ENCODE results near the gene SPTBN1.

Gene SPTBN1

GRCh38 chr2:54666131-54666633 lies 210.1 kb downstream of the SPTBN1 start:
- TF ChIP-seq, protein P1, sequence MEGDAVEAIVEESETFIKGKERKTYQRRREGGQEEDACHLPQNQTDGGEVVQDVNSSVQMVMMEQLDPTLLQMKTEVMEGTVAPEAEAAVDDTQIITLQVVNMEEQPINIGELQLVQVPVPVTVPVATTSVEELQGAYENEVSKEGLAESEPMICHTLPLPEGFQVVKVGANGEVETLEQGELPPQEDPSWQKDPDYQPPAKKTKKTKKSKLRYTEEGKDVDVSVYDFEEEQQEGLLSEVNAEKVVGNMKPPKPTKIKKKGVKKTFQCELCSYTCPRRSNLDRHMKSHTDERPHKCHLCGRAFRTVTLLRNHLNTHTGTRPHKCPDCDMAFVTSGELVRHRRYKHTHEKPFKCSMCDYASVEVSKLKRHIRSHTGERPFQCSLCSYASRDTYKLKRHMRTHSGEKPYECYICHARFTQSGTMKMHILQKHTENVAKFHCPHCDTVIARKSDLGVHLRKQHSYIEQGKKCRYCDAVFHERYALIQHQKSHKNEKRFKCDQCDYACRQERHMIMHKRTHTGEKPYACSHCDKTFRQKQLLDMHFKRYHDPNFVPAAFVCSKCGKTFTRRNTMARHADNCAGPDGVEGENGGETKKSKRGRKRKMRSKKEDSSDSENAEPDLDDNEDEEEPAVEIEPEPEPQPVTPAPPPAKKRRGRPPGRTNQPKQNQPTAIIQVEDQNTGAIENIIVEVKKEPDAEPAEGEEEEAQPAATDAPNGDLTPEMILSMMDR (IDR thresholded peaks at IDR 0.05; ENCODE audit: low read depth, low read length, missing control alignments): no peak

DNA sequence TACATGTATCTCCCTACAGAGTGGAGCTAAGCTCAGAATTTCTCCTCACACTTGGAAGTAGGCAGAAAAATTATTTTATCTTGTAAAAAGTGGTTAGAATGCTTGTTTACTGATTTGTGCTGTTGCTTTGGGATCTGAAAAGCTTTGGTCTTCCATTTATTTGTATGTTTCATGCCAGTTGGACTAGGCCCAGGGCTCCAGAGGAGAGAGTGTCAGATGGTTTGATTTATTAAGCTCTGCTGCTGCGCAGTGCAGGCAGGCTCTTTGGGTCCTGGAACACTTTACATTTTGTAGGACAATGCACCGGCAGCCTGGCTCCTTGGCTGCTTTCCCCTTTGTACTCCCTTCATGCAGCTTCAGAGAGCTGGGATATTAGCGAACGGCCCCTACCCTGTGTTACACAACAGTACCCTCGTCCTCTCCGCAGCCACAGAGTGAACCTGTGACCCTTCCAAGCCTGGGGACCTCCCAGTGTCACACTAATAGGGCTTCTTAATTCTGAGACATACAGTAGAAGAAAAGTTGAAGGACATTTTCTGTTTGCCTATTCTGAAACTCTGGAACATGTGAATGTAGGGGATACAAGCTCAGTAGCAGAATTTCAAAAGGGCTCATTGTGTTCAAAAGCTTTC lies 210.6 kb downstream of the SPTBN1 start:
- in situ Hi-C loops (cut with HindIII; ENCODE audit: low pct_ligation_motif_present, low sequenced_read_pairs): no loop called here
- H3K27me3 ChIP-seq (replicated peaks): no peaks in the 10 kb centered on the region
- no peak overlapping the region for H3K4me3 ChIP-seq (ENCODE audit: low read depth, low read length)
- TF ChIP-seq, protein P1 (IDR thresholded peaks at IDR 0.05; ENCODE audit: low read depth, low read length, missing control alignments): no peak
- no peak for DNase-seq
- H3K27ac ChIP-seq: peak overlapping the region; percentile 47
- peaks cover 81% of the 10 kb centered on the region for H3K36me3 ChIP-seq (replicated peaks)

More at GRCh38 chr2:54666131-54666633, 210.1 kb downstream of the SPTBN1 start:
- H3K27me3 ChIP-seq (replicated peaks): no peaks in the 10 kb centered on the region
- peaks cover 85% of the 10 kb centered on the region for H3K36me3 ChIP-seq (replicated peaks)
- H3K4me3 ChIP-seq (ENCODE audit: low read depth, low read length): no peak overlapping the region
- H3K27ac ChIP-seq: peak overlapping the region; percentile 47
- in situ Hi-C loops (cut with HindIII; ENCODE audit: low pct_ligation_motif_present, low sequenced_read_pairs): no loop called here
- peak; percentile 64 for DNase-seq

GRCh38 chr2:54667266-54667639 lies 211.1 kb downstream of the SPTBN1 start:
- peaks cover 76% of the 10 kb centered on the region for H3K36me3 ChIP-seq (replicated peaks)
- H3K27ac ChIP-seq: peak overlapping the region; percentile 47
- no peak overlapping the region for H3K4me3 ChIP-seq (ENCODE audit: low read depth, low read length)
- TF ChIP-seq, protein P1 (IDR thresholded peaks at IDR 0.05; ENCODE audit: low read depth, low read length, missing control alignments): no peak
- in situ Hi-C loops (cut with HindIII; ENCODE audit: low pct_ligation_motif_present, low sequenced_read_pairs): no loop called here
- no peak for DNase-seq
- no peaks in the 10 kb centered on the region for H3K27me3 ChIP-seq (replicated peaks)

DNA sequence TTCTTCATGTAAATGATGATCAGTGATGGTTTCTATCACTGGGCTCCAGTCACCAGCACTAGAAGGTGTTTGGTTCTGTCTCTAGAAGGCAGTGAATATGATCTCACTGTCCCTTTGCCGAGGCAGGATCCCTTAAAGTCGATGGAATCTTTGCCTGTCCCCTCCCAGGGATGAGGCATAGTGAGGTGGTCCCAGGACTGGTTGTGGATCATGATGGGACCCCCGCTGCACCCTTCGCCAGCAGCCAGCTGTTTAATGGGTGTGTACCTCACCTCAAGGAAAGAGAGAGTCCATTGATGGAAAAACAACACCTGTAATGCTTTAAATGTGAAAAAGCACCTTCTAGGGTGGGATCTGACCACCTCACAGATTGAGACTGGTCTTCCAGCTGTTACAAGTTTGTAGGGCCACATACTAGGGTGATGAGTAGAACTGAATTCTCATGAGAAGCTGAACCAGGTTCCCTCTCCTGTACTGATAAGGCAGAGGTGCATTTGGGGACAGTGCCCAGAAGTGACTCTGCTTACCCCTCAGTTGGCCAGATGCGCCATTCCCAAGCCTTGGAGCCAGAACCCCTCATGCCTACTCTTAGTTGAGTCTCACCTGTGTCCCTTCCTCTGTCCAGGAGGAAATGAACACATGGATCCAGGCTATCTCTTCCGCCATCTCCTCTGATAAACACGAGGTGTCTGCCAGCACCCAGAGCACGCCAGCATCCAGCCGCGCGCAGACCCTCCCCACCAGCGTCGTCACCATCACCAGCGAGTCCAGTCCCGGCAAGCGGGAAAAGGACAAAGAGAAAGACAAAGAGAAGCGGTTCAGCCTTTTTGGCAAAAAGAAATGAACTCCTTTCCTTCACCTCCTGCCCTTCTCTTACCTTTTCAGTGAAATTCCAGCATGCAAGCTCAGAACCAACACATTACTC lies 211.9 kb downstream of the SPTBN1 start:
- Histone ChIP-seq H3K27ac (no peak overlapping the region), H3K4me3 (ENCODE audit: low read depth, low read length) (no peak overlapping the region), H3K27me3 (replicated peaks) (no peaks in the 10 kb centered on the region), H3K36me3 (replicated peaks) (peaks cover 69% of the 10 kb centered on the region)
- TF ChIP-seq, protein P1 (IDR thresholded peaks at IDR 0.05; ENCODE audit: low read depth, low read length, missing control alignments): no peak
- in situ Hi-C loops (cut with HindIII; ENCODE audit: low pct_ligation_motif_present, low sequenced_read_pairs): no loop called here
- DNase-seq: no peak

GRCh38 chr2:54668711-54669110 lies 212.6 kb downstream of the SPTBN1 start:
- TF ChIP-seq, protein P1 (IDR thresholded peaks at IDR 0.05; ENCODE audit: low read depth, low read length, missing control alignments): no peak
- Histone ChIP-seq H3K36me3 (replicated peaks) (peaks cover 62% of the 10 kb centered on the region), H3K27ac (no peak overlapping the region), H3K27me3 (replicated peaks) (no peaks in the 10 kb centered on the region), H3K4me3 (ENCODE audit: low read depth, low read length) (no peak overlapping the region)
- in situ Hi-C loops (cut with HindIII; ENCODE audit: low pct_ligation_motif_present, low sequenced_read_pairs): no loop called here
- DNase-seq: no peak
